ENCODE measurements around the gene TIGD3.
A peak's percentile ranks its signal among the peaks of the same experiment; 100 is the strongest.

Gene TIGD3, protein sequence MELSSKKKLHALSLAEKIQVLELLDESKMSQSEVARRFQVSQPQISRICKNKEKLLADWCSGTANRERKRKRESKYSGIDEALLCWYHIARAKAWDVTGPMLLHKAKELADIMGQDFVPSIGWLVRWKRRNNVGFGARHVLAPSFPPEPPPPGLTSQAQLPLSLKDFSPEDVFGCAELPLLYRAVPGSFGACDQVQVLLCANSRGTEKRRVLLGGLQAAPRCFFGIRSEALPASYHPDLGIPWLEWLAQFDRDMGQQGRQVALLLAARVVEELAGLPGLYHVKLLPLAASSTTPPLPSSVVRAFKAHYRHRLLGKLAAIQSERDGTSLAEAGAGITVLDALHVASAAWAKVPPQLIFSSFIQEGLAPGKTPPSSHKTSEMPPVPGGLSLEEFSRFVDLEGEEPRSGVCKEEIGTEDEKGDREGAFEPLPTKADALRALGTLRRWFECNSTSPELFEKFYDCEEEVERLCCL

GRCh38 chr11:65354265-65355012, at the start of gene TIGD3:
Gene TIGD3, plus strand, starts transcription at chr11:65354751. Its CDS starts 1,058 bp downstream, at chr11:65355809.
- peak; percentile 97 for DNase-seq (ENCODE audit: low spot score)

DNA sequence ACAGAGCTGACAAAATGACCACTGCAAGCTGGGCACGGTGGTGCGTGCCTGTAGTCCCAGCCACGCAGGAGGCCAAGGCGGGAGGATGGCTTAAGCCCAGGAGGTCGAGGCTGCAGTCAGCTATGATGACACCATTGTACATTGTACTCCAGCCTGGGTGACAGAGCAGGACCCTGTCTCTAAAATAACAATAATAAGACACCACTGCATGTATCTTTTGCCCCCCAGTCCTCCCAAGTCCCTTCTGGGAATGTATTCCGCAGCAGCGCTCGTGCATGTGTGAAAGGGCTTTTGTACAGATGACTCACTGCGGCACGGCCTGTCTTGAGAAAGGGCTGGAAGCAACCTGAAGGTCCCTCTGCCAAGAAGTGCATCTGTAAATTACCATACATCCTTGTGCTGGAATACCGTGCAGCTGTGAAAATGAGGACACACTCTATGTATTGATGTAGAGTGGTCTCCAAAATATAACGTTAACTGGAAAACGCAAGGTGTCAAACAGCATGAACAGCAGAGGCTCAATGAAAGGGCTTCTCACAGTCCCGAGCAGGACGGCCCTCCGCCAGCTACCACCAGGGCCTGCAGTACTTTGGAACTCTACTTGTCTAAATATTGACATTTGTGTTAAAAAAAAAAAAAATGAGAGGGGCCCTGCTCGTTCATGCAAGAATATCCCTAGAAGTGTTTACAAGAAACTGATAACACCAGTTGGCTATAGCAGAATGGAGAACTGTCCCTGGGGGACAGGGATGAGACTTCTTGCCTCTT, 48.9 kb upstream of the TIGD3 start:
- no peak for DNase-seq (ENCODE audit: low spot score)

DNA sequence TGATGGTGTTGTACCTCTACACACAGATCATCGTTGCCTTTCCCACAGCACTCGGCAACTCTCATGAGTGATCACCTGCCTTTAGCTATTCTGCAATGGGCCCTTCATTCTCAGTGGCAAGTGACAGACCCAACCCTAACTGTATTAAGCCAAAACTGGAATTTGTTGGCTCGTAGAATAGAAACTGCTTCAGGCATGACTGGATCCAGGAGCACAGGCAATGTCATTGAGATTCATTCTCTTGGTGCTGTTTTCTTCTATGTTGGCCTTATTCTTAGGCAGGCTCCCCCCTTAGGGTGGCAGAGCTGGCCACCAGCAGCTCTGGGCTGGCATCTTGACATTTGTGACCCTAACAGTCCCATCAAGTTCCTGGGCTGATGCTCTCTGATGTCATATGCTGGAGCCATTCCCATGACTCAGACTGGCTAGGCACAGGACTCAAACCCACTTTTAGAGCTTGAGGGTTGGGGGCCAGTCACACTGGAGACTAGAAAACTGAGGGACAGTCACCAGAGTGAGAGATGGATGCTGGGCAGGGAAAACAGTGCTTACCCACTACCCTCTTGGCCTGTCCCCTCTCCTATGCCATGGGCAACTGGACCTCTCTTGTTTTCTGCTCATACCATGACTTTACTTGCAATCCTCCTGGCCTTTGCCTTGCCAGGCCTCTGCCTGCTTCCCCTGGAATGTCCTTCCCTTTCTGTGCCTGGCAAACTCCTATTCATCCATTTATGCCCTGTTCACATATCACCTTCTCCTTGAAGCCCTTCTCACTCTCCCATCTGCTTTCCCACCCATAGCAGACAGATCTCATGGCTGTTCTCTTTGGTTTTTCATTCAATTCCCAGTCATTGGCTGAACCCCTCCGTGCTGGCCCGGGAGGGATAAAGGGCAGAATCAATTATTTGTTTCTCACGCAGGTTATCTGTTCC, 47.0 kb upstream of the TIGD3 start:
- no peak for DNase-seq (ENCODE audit: low spot score)

DNA sequence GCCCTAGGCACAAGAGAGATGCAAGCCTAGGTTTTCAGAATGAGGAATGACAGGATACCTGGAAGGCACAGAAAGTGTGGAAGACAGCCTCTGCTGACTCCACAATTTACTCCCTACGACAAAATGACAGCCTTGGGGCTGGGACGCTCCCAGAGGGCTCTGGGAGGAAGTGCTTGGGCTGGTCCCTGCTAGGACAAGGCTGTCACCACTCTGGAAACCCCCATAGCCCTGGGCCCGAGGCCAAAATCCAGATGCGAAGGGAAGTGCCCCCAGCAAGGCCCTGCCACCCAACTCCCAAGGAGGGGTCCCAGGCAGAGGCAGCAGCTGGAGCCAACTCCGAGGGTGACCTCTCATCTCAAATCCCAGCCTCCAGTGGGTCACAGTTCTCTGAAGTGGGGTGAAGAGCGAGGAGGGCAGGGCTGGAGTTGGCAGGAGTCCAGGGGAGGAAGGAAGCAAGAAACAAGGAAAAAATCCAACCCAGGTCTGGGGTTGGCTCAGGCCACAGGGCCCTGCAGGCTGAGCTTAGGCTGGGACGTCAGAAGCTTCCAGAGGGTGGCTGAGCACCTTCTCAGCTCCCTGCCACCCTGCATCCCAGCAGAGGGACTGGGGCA, 46.2 kb upstream of the TIGD3 start:
- no peak for DNase-seq (ENCODE audit: low spot score)

GRCh38 chr11:65309006-65309405, 45.5 kb upstream of the TIGD3 start:
- no peak for DNase-seq (ENCODE audit: low spot score)

DNA sequence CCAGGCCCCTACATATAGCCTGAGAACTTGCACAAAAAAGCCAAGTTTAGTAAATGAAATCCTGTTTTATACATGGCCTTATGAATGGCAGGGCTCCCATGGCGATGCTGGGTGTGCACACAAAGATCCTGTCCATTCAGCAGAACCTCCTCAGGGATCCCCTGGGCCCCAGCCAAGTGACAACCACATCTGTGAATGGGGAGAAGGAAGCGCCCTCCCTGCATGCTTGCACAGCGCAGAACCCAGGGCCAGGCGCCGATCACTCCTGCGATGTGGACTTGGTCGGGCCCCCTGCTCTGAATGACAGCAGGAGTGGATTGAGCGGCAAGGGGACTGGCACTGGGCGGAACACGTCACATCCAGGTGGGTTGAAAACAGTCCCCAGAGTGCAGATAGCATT, 44.3 kb upstream of the TIGD3 start:
- DNase-seq (ENCODE audit: low spot score): no peak

- no peak for DNase-seq (ENCODE audit: low spot score)
Measured at GRCh38 chr11:65310736-65311135, 43.8 kb upstream of the TIGD3 start.

DNA sequence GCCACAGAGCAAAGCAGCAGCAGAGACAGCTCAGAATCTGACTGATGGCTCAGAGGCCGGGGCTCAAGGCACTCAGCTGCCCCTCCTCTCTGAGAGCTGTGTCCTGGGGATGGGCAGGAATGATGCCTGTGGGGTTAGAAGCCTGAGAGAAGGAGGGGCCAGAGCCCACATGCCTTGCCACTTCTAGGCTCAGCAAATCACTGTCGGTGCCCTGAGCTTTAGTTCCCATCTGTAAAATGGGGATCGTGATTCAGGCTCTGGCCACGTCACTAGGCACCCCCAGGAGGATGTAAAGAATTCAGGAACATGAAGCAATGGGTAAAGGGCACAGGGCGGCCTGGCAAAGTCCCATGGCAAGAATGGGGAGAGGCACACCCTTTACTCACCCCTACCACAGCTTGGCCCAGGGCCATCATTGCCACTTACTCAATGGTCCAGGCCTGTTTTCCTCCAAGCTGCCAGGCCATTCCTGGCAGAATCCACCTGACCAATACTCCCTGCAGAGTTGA, 43.3 kb upstream of the TIGD3 start:
- DNase-seq (ENCODE audit: low spot score): no peak

DNA sequence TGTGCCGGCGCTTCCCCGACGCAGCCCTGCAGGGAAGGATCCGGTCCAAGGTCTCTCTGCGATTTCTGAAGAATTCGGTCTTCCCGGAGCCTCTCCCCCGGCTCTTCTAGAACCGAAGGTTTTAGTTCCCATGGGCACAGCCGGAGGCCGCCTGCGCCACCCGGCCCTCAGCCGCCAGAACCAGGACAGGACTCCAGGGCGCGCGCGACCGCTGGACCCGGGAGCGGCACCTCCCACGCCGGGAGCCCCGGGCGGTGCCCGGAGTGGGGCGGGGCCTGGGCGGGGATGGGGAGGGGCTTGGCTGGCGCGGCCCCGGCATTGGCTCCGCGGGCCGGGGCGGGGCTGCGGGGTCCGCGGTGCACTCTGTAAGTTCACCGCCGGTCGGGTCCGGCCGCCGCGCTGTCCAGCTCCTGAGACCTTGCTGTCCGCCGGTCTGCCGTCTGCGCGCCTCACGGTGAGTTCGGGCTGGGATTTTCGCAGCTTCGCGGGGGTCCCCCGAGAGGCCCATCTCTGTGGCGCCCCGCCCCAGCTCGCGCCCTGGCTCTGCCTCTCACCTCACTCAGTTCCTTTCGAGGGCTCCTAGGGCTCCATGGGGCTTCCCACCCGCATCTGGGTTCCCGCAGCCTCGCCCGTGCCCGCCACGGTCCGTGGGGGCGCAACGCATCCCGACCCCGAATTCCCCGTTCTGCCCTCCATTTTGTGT, 39.9 kb upstream of the TIGD3 start, which contains the start of gene CDC42EP2:
Gene CDC42EP2 (plus strand): TSS at position 366 of the 703 bp plus-strand sequence. CDS start 6,033 bp downstream, outside the sequence.
- peak; percentile 72 for DNase-seq (ENCODE audit: low spot score)

DNA sequence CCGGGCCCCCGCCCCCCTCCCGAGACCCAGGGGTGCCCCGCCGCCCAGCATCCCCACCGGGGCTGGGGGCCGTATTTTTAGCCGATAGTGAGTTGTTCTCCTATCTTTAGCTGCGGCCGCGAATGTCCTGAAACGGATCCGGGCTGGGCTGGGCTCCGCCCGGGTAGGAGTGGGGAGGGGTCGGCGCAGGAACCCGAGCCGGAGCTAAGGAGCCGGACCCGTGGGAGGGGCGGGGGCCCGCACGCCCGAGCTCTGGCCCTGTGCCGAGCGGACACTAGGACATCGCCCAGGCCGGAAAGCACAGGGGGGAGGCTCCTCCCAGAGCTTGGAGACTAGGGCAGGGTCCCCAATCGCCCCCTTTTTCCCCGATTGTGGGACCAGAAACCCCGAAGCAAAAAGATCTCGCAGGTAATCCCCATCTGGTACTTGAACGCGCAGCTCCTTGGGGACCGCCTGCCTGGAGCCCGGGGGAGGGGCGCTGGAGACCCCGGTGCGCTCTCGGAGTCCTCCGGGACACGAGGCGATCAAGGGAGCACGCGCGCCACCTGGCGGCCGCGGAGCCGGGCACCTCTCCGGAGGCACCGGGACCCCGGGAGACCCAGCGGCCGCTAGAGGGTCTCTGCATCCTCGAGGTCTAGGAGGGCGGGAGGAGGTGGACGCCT, 39.2 kb upstream of the TIGD3 start:
- peak; percentile 88 for DNase-seq (ENCODE audit: low spot score)

GRCh38 chr11:65315866-65316226, 38.7 kb upstream of the TIGD3 start:
- DNase-seq (ENCODE audit: low spot score): no peak

- no peak for DNase-seq (ENCODE audit: low spot score)
Measured at GRCh38 chr11:65316227-65317024, 38.1 kb upstream of the TIGD3 start.

DNA sequence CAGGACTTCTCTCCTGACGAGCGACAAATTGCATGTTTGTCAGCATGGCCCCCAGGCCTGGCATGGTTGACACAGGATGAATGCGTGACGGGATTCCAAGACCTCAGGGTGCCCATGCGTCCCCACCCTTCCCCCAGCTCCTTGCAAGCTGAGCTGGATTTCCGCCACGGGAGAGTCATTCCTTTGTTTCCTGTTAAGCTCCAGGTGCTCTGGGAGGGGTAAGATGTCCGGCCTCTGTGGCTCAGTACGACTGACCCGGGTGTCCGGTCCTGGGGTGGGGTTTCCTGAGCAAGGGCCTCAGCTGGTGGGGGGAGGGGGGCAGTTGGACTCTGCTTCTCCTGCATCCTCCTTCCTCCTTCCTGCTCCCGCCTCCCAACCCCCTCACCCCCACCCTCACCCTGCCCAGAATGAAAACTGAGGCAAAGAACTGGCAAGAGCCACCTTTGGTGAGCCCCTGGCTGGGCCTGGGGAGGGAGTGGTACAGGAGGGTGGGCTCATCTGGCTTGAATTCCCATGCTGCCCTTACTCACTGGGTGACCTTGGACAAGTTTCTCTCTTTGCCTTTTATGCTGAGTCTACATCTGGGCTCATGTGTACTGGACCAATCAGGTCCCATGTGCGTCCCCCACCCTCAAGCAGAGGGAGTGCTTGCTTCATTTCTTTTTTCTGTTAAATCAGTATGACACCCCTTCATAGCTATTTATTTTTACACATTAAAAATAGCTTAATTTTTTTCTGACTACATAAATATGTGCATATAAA, 37.3 kb upstream of the TIGD3 start:
- peak; percentile 26 for DNase-seq (ENCODE audit: low spot score)

GRCh38 chr11:65320386-65321075, 34.0 kb upstream of the TIGD3 start:
- DNase-seq (ENCODE audit: low spot score): no peak

DNA sequence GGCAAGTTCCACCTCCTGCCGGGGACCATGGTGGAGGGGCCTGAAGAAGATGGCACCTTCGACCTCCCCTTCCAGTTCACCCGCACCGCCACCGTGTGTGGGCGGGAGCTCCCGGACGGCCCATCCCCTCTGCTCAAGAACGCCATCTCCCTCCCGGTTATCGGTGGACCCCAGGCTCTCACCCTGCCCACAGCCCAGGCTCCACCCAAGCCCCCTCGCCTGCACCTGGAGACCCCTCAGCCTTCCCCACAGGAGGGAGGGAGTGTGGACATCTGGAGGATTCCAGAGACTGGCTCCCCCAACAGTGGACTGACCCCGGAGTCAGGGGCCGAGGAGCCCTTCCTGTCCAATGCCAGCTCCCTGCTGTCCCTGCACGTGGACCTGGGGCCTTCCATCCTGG, 33.5 kb upstream of the TIGD3 start:
- DNase-seq (ENCODE audit: low spot score): no peak

GRCh38 chr11:65321828-65322485, 32.6 kb upstream of the TIGD3 start:
- DNase-seq (ENCODE audit: low spot score): no peak

DNA sequence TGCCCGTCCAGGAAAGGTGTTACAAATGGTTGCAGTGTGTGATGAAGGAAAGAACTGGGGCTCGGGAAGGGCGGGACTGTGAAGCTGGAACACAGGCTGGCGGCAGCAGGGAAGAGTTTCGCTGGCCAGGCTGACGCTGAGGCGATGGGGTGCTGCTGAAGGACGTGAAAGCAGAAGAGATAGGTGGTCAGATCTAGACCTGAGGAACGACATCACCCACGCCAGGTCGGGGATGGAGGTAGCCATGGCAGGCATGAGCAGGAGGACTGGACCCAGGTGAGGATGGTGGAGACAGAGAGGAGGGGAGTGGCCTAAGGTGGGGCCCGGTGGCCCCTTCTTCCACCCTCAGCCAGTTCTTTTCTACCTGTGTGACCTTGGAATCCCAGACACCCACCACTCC, 30.7 kb upstream of the TIGD3 start:
- DNase-seq (ENCODE audit: low spot score): no peak
